Endothelial cell of umbilical vein (primary cell): ENCODE results near the gene SEMA3G. TPM values are rescaled to one million over a fixed set of nuclear protein-coding genes. Genes with fewer than 3 reads are reported as not detected.

Experiments used
- BruUV-seq: library from RNA; stranded (reverse); fragments of 400-500 nt; replicated peaks from 2 replicates; lab custom pipeline; 2021; lab: Mats Ljungman, UMichigan
- CTCF ChIA-PET: fragments of 300-600, 350-600 bp; sonication (Branson Sonifier 250); formaldehyde crosslinking; loops from one replicate; lab custom pipeline; 2021; ENCODE audit warnings: antibody characterized with exemption, inconsistent platforms; lab: Charles Lee
- POLR2A ChIA-PET: fragments of 300-600, 350-600 bp; sonication (Branson Sonifier 250); formaldehyde crosslinking; loops from one replicate; lab custom pipeline; 2021; ENCODE audit warnings: antibody characterized with exemption, inconsistent platforms; lab: Charles Lee
- DNase-seq: peaks from one replicate; pipeline ENCODE4 v3.0.0-alpha.2; 2011; ENCODE audit warnings: low read depth, low spot score
- FAIRE-seq: peaks from 2 replicates; lab custom pipeline; 2011; peaks lifted over from hg19 to GRCh38; lab: Jason Lieb, UNC
- H2AFZ ChIP-seq: 2 replicates; pipeline ENCODE4 v1.6.0; 2012; ENCODE audit warnings: low read depth, low read length, control low read depth, inconsistent platforms
- H3K27ac ChIP-seq: 2 replicates; pipeline ENCODE4 v1.5.1; 2011; ENCODE audit warnings: low read depth, mild to moderate bottlenecking, control low read depth, low read length, moderate library complexity; ENCODE audit not compliant: insufficient read depth
- H3K27me3 ChIP-seq, 2 experiments: 2 replicates each; pipeline versions ENCODE4 v1.6.0 to v1.6.1; 2011; ENCODE audit warnings: low read length in 2 of 2, mixed read lengths in 1 of 2; ENCODE audit not compliant: control insufficient read depth in 2 of 2, insufficient read depth in 2 of 2
- H3K36me3 ChIP-seq, 2 experiments: 2 replicates in 1 of 2; 3 replicates in 1 of 2; pipeline ENCODE4 v1.5.1; 2011; ENCODE audit warnings: low read length in 2 of 2, mild to moderate bottlenecking in 1 of 2, moderate library complexity in 1 of 2; ENCODE audit not compliant: control insufficient read depth in 2 of 2, insufficient read depth in 2 of 2; ENCODE audit errors: extremely low read depth in 1 of 2
- H3K4me1 ChIP-seq: 3 replicates; pipeline ENCODE4 v1.5.1; 2011; ENCODE audit warnings: mild to moderate bottlenecking, low read length; ENCODE audit not compliant: control insufficient read depth, insufficient read depth; ENCODE audit errors: extremely low read depth
- H3K4me2 ChIP-seq: 2 replicates; pipeline ENCODE4 v1.6.1; 2011; ENCODE audit warnings: low read length, control low read depth, mixed read lengths; ENCODE audit not compliant: insufficient read depth
- H3K4me3 ChIP-seq, 3 experiments: fragments of 200-600 bp in 1 of 3; sonication (generic), shearing (Covaris generic) in 1 of 3; replicated peaks in 1 of 3; 2 replicates each; pipeline ENCODE4 v1.5.1; 2011 to 2016; ENCODE audit warnings: control low read depth in 3 of 3, low read length in 3 of 3, mild to moderate bottlenecking in 2 of 3, inconsistent platforms in 1 of 3, low read depth in 1 of 3, moderate library complexity in 1 of 3; ENCODE audit not compliant: insufficient read depth in 1 of 3
- H3K79me2 ChIP-seq: 2 replicates; pipeline ENCODE4 v1.6.0; 2012; ENCODE audit warnings: low read length, inconsistent platforms; ENCODE audit not compliant: control insufficient read depth, insufficient read depth
- H3K9ac ChIP-seq: replicated peaks from 2 replicates; pipeline ENCODE3; 2011; ENCODE audit warnings: low read length, control low read depth; ENCODE audit not compliant: insufficient read depth; ENCODE audit errors: extremely low read depth
- H3K9me1 ChIP-seq: replicated peaks from 3 replicates; pipeline ENCODE4 v1.6.0; 2011; ENCODE audit warnings: mild to moderate bottlenecking, low read length; ENCODE audit not compliant: control insufficient read depth, insufficient read depth; ENCODE audit errors: extremely low read depth
- H3K9me3 ChIP-seq: replicated peaks from 2 replicates; pipeline ENCODE4 v1.5.1; 2012; ENCODE audit warnings: low read length, inconsistent platforms; ENCODE audit not compliant: control insufficient read depth, insufficient read depth
- H4K20me1 ChIP-seq: replicated peaks from 2 replicates; pipeline ENCODE3; 2011; ENCODE audit warnings: mild to moderate bottlenecking, low read length; ENCODE audit not compliant: control insufficient read depth, insufficient read depth; ENCODE audit errors: extremely low read depth
- EZH2 ChIP-seq: IDR thresholded peaks from 2 replicates; pipeline ENCODE4 v1.6.1; 2012; ENCODE audit warnings: borderline replicate concordance, low read depth, mild to moderate bottlenecking, moderate library complexity, low read length, inconsistent platforms; ENCODE audit not compliant: severe bottlenecking
- FOS ChIP-seq: IDR thresholded peaks from 2 replicates; pipeline ENCODE4 v1.6.1; 2011; ENCODE audit warnings: mild to moderate bottlenecking, low read length, moderate library complexity, borderline replicate concordance; ENCODE audit not compliant: insufficient read depth
- GATA2 ChIP-seq: IDR thresholded peaks from 2 replicates; pipeline ENCODE4 v1.7.0; 2011; ENCODE audit warnings: low read depth, mild to moderate bottlenecking, moderate library complexity, mixed read lengths, low read length; ENCODE audit not compliant: insufficient read length, insufficient read depth
- JUN ChIP-seq: IDR thresholded peaks from 2 replicates; pipeline ENCODE4 v1.6.1; 2011; ENCODE audit warnings: borderline replicate concordance, low read depth; ENCODE audit not compliant: insufficient read length, insufficient read depth
- MYC ChIP-seq: IDR thresholded peaks from one replicate; pipeline ENCODE4 v1.6.1; 2011; ENCODE audit warnings: mild to moderate bottlenecking, low read depth, low read length
- POLR2A ChIP-seq: IDR thresholded peaks from 2 replicates; pipeline ENCODE4 v1.6.1; 2012; ENCODE audit warnings: low read depth, mild to moderate bottlenecking, control low read depth, low read length
- POLR2AphosphoS5 ChIP-seq: IDR thresholded peaks from 2 replicates; pipeline ENCODE4 v1.6.1; 2012; ENCODE audit warnings: low read depth, mild to moderate bottlenecking, control low read depth, low read length, moderate library complexity; ENCODE audit not compliant: insufficient read depth
- dilution Hi-C: fragments of 300-500 bp; cut with MboI; formaldehyde crosslinking; loops from one replicate; pipeline ENCODE4 v1.15.0; 2019; ENCODE audit warnings: low sequenced_read_pairs; ENCODE audit not compliant: extremely low pct_ligation_motif_present
- intact Hi-C: fragments of 100-400 bp; cut with micrococcal nuclease; formaldehyde crosslinking; loops from one replicate; pipeline ENCODE4 v1.10.0; 2022
- polyA plus RNA-seq, 4 experiments: library from polyadenylated mRNA; depleted of rRNA in 3 of 4; stranded (reverse) in 3 of 4; unstranded in 1 of 4; fragments of >200 nt; gene quantifications; 2 replicates each; pipeline versions ENCODE4 v1.2.1 to v1.2.3, GENCODE V29; 2011 to 2012; ENCODE audit warnings: missing spikeins in 1 of 4
- total RNA-seq: library from RNA; stranded (reverse); gene quantifications from 2 replicates; pipeline ENCODE4 v1.2.3, GENCODE V29; 2021
- TF ChIP-seq, protein P1 (sequence below): IDR thresholded peaks from 2 replicates; pipeline ENCODE4 v1.6.1; 2011; ENCODE audit not compliant: insufficient read depth, insufficient read length
- TF ChIP-seq, protein P2 (sequence below), 2 donors: IDR thresholded peaks; 1 replicate in 1 of 2; 2 replicates in 1 of 2; pipeline ENCODE4 v1.5.1; 2011; ENCODE audit warnings: low read length in 2 of 2, mild to moderate bottlenecking in 2 of 2, moderate library complexity in 2 of 2, control low read depth in 1 of 2, inconsistent platforms in 1 of 2, low read depth in 1 of 2; ENCODE audit not compliant: insufficient read depth in 1 of 2; ENCODE audit errors: extremely low read depth in 1 of 2

SEMA3G gene
- total and polyA plus RNA-seq, 2 donors (not counting 3 experiments of a cell fraction or from before 2014, with no cell fraction given) = 22.6 to 27.9 TPM

- CTCF ChIA-PET = no interaction called here
- Histone ChIP-seq H3K4me2 (no peak overlapping the region), H4K20me1 (no peaks in the 10 kb centered on the region), H3K27me3 (no peaks in the 10 kb centered on the region), H3K79me2 (peaks cover 15% of the 10 kb centered on the region), H3K9me1 (no peaks in the 10 kb centered on the region), H3K9ac (no peak overlapping the region), H3K4me3 (no peak overlapping the region), H3K4me1 (peaks cover 8% of the 10 kb centered on the region), H2AFZ (no peak overlapping the region), H3K36me3 (peaks cover 6 to 72% of the 10 kb centered on the region in 2 experiments), H3K9me3 (no peaks in the 10 kb centered on the region), H3K27ac (no peak overlapping the region)
- dilution Hi-C loops = no loop called here
- intact Hi-C loops = no loop called here
- POLR2A ChIA-PET = no interaction called here
- FAIRE-seq (no peak), DNase-seq (no peak)
- no TSS peak for BruUV-seq
- TF ChIP-seq, protein P1, sequence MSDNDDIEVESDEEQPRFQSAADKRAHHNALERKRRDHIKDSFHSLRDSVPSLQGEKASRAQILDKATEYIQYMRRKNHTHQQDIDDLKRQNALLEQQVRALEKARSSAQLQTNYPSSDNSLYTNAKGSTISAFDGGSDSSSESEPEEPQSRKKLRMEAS = no peak
- TF ChIP-seq, protein P2, sequence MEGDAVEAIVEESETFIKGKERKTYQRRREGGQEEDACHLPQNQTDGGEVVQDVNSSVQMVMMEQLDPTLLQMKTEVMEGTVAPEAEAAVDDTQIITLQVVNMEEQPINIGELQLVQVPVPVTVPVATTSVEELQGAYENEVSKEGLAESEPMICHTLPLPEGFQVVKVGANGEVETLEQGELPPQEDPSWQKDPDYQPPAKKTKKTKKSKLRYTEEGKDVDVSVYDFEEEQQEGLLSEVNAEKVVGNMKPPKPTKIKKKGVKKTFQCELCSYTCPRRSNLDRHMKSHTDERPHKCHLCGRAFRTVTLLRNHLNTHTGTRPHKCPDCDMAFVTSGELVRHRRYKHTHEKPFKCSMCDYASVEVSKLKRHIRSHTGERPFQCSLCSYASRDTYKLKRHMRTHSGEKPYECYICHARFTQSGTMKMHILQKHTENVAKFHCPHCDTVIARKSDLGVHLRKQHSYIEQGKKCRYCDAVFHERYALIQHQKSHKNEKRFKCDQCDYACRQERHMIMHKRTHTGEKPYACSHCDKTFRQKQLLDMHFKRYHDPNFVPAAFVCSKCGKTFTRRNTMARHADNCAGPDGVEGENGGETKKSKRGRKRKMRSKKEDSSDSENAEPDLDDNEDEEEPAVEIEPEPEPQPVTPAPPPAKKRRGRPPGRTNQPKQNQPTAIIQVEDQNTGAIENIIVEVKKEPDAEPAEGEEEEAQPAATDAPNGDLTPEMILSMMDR (IDR thresholded peaks at IDR 0.05; ENCODE audit: extremely low read depth in 1 of 2, insufficient read depth in 1 of 2, low read depth in 1 of 2, low read length in 2 of 2) = no peak
- no peak for TF ChIP-seq MYC
- TF ChIP-seq POLR2A = no peak
- no peak for TF ChIP-seq EZH2
- TF ChIP-seq POLR2AphosphoS5 = no peak
- no peak for TF ChIP-seq GATA2
- TF ChIP-seq FOS = no peak
- TF ChIP-seq JUN = no peak
Measured at GRCh38 chr3:52404391-52404790, 40.5 kb downstream of the SEMA3G start.
